Stomach (tissue), 4 donors: ENCODE data around the gene PUS7L.

Experiments used
- EP300 ChIP-seq: sonication (generic); formaldehyde crosslinking; IDR thresholded peaks from one replicate; pipeline ENCODE4 v1.6.1; 2017; ENCODE audit warnings: antibody characterized with exemption
- TF ChIP-seq, protein P1 (sequence below), 7 experiments: fragments of 450-650 bp in 4 of 7; fragments of 200-600 bp in 3 of 7; sonication (generic) in 3 of 7; IDR thresholded peaks; one replicate each; pipeline ENCODE4 v1.5.1; 2016 to 2019; ENCODE audit warnings: antibody characterized with exemption in 7 of 7, control low read depth in 2 of 7, mild to moderate bottlenecking in 1 of 7

DNA sequence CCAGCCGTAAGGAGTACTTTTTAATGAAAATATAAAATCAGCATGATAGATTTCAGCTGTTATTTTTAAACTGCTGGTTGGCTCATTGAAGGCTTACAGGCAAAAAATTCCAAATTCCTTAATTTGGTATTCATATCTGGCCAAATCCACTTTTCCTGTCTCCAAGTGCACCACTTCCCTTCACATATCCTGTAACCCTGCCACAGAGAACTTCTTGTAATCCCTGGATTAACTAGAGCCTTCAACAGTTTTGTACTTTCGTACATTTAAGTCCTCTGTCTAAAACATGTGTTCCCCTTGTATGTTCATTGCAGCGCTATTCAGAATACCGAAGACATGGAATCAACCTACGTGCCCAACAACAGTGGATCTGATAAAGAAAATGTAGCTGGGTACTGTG is 9.6 kb downstream of the PUS7L start:
- TF ChIP-seq EP300, result no peak
- TF ChIP-seq, protein P1, sequence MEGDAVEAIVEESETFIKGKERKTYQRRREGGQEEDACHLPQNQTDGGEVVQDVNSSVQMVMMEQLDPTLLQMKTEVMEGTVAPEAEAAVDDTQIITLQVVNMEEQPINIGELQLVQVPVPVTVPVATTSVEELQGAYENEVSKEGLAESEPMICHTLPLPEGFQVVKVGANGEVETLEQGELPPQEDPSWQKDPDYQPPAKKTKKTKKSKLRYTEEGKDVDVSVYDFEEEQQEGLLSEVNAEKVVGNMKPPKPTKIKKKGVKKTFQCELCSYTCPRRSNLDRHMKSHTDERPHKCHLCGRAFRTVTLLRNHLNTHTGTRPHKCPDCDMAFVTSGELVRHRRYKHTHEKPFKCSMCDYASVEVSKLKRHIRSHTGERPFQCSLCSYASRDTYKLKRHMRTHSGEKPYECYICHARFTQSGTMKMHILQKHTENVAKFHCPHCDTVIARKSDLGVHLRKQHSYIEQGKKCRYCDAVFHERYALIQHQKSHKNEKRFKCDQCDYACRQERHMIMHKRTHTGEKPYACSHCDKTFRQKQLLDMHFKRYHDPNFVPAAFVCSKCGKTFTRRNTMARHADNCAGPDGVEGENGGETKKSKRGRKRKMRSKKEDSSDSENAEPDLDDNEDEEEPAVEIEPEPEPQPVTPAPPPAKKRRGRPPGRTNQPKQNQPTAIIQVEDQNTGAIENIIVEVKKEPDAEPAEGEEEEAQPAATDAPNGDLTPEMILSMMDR (IDR thresholded peaks at IDR 0.05), result no peak
